Body of pancreas (tissue), 4 donors: ENCODE results near the gene GADD45B.

ENCODE experiments used
- POLR2A ChIP-seq, 3 donors: fragments of 450-650 bp; IDR thresholded peaks; one replicate each; pipeline ENCODE4 v1.6.1; 2016; ENCODE audit warnings: antibody characterized with exemption in 3 of 3, mild to moderate bottlenecking in 2 of 3
- TF ChIP-seq, protein P1 (sequence below), 7 experiments: fragments of 450-650 bp in 4 of 7; fragments of 200-600 bp in 3 of 7; sonication (generic) in 3 of 7; IDR thresholded peaks; one replicate each; pipeline ENCODE4 v1.5.1; 2016 to 2019; ENCODE audit warnings: antibody characterized with exemption in 7 of 7

DNA sequence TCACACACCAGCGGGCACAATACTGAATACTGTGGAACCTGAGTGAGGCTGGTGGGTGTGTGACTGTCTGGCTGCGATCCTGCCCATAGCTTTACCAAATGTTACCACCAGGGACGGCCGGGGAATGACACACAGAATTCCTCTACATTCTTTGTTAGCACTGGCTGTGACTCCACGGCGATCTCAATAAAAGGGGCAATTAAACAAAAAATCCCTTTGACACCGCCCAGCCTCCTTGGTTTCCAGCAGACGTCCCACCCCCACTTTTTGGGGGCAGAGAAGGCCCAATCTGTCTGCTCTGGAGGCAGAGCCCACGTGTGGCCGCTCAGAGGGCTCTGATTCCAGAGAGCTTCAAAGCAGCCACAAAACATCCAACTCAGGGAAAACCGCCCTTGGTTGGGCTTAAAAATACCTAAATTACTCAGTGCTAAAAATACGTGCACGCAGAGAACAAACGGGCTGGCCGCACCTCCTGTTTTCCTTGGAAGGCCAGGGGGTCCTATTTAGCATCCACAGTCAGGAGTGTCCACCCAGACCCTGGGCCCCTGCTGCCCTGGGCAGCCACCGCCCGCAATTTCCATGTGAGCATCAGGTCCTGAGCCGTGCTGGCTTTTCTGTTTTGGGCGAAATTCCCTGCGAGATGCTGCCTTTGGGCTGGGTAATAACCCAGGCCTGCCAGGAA is 47.8 kb downstream of the GADD45B start:
- TF ChIP-seq, protein P1, sequence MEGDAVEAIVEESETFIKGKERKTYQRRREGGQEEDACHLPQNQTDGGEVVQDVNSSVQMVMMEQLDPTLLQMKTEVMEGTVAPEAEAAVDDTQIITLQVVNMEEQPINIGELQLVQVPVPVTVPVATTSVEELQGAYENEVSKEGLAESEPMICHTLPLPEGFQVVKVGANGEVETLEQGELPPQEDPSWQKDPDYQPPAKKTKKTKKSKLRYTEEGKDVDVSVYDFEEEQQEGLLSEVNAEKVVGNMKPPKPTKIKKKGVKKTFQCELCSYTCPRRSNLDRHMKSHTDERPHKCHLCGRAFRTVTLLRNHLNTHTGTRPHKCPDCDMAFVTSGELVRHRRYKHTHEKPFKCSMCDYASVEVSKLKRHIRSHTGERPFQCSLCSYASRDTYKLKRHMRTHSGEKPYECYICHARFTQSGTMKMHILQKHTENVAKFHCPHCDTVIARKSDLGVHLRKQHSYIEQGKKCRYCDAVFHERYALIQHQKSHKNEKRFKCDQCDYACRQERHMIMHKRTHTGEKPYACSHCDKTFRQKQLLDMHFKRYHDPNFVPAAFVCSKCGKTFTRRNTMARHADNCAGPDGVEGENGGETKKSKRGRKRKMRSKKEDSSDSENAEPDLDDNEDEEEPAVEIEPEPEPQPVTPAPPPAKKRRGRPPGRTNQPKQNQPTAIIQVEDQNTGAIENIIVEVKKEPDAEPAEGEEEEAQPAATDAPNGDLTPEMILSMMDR (IDR thresholded peaks at IDR 0.05) = no peak
- TF ChIP-seq POLR2A (IDR thresholded peaks at IDR 0.05) = no peak
